Activated B cell treated with CpG ODN at 0.5 μM for 24 hours (primary cell): ENCODE results near the gene GRIA4. TPM values are rescaled to one million over a fixed set of nuclear protein-coding genes. Genes with fewer than 3 reads are reported as not detected.
"Not testable (repeated sequence)": the region's sequence is repeated elsewhere in the genome, so short reads cannot be mapped to it uniquely, and the experiment has no call there.

Source experiments
- ATAC-seq: fragments of 200-7000 bp; cut with Tn5 transposase; one replicate; pipeline ENCODE4 v1.10.0; 2021; ENCODE audit warnings: low read depth, mild to moderate bottlenecking, moderate library complexity
- CTCF ChIA-PET: fragments of 350-600 bp; sonication (Branson Sonifier 250); formaldehyde crosslinking; loops from one replicate; lab custom pipeline; 2021; ENCODE audit warnings: antibody characterized with exemption; lab: Charles Lee
- POLR2A ChIA-PET: fragments of 350-600 bp; sonication (Branson Sonifier 250); formaldehyde crosslinking; loops from one replicate; lab custom pipeline; 2021; ENCODE audit warnings: antibody characterized with exemption; lab: Charles Lee
- DNase-seq: peaks from one replicate; pipeline ENCODE4 v3.0.0; 2022
- H3K27ac Mint-ChIP-seq: one replicate; pipeline ENCODE4 v1.8.0; 2020; ENCODE audit warnings: mixed read lengths
- H3K27me3 Mint-ChIP-seq: one replicate; pipeline ENCODE4 v1.8.0; 2021; ENCODE audit warnings: mixed read lengths
- H3K36me3 Mint-ChIP-seq: one replicate; pipeline ENCODE4 v1.8.0; 2021; ENCODE audit warnings: low read depth, mixed read lengths
- H3K4me1 Mint-ChIP-seq: one replicate; pipeline ENCODE4 v1.8.0; 2021; ENCODE audit warnings: mixed read lengths
- H3K4me3 Mint-ChIP-seq: one replicate; pipeline ENCODE4 v1.8.0; 2020; ENCODE audit warnings: mild to moderate bottlenecking, mixed read lengths
- H3K9me3 Mint-ChIP-seq: one replicate; pipeline ENCODE4 v1.8.0; 2020; ENCODE audit warnings: mixed read lengths
- CTCF ChIP-seq: fragments of 200-600 bp; IDR thresholded peaks from one replicate; pipeline ENCODE4 v1.8.0; 2022; ENCODE audit warnings: antibody characterized with exemption, mild to moderate bottlenecking
- intact Hi-C: fragments of 100-400 bp; cut with micrococcal nuclease; formaldehyde crosslinking; loops from one replicate; pipeline ENCODE4 v1.15.1; 2024
- total RNA-seq: library from RNA; stranded (reverse); gene quantifications from 2 replicates; pipeline ENCODE4 v1.2.3, GENCODE V29; 2022

The GRIA4 gene
- total RNA-seq, 1 donor from 2014 or later: not detected

GRCh38 chr11:105863523-105863922 is 253.7 kb downstream of the GRIA4 start:
- intact Hi-C loops: loop anchor here (2.0 to 5.0 kb wide), 2 partner anchors 1333 to 1936 kb away; no protein-coding TSS in a partner anchor

GRCh38 chr11:105867742-105868141 is 257.9 kb downstream of the GRIA4 start:
- ChIA-PET CTCF (no interaction called here), POLR2A (no interaction called here)
- Mint-ChIP-seq H3K4me1 (no peaks in the 10 kb centered on the region), H3K36me3 (no peaks in the 10 kb centered on the region), H3K27me3 (peaks cover 1% of the 10 kb centered on the region), H3K27ac (no peak overlapping the region), H3K9me3 (no peaks in the 10 kb centered on the region), H3K4me3 (no peak overlapping the region)
- intact Hi-C loops: no loop called here
- ATAC-seq: no peak
- no peak for TF ChIP-seq CTCF
- no peak for DNase-seq

More at GRCh38 chr11:105863523-105863922, 253.7 kb downstream of the GRIA4 start:
- H3K4me3 Mint-ChIP-seq: no peak overlapping the region
- H3K36me3 Mint-ChIP-seq: no peaks in the 10 kb centered on the region
- no peaks in the 10 kb centered on the region for H3K4me1 Mint-ChIP-seq
- no peak for DNase-seq
- ATAC-seq: no peak
- ChIA-PET POLR2A (no interaction called here), CTCF (interaction anchor here (0.9 to 2.4 kb wide), 6 partner anchors 11 to 1609 kb away, joined by 3 to 9 read pairs (median 6); no protein-coding TSS in a partner anchor)
- H3K9me3 Mint-ChIP-seq: no peaks in the 10 kb centered on the region
- peaks cover 1% of the 10 kb centered on the region for H3K27me3 Mint-ChIP-seq
- no peak for TF ChIP-seq CTCF
- H3K27ac Mint-ChIP-seq: no peak overlapping the region

GRCh38 chr11:105868762-105869285 is 259.0 kb downstream of the GRIA4 start:
- ATAC-seq (no peak), DNase-seq (no peak)
- no peaks in the 10 kb centered on the region for H3K9me3 Mint-ChIP-seq
- intact Hi-C loops: no loop called here
- H3K4me3 Mint-ChIP-seq: no peak overlapping the region
- ChIA-PET POLR2A (no interaction called here), CTCF (no interaction called here)
- H3K27ac Mint-ChIP-seq: no peak overlapping the region
- peaks cover 1% of the 10 kb centered on the region for H3K27me3 Mint-ChIP-seq
- no peaks in the 10 kb centered on the region for H3K4me1 Mint-ChIP-seq
- TF ChIP-seq CTCF: no peak
- no peaks in the 10 kb centered on the region for H3K36me3 Mint-ChIP-seq

GRCh38 chr11:105870516-105871113 is 260.7 kb downstream of the GRIA4 start:
- POLR2A ChIA-PET: no interaction called here
- no peaks in the 10 kb centered on the region for H3K4me1 Mint-ChIP-seq
- H3K4me3 Mint-ChIP-seq: no peak overlapping the region
- H3K27ac Mint-ChIP-seq: no peak overlapping the region
- no peak for ATAC-seq
- H3K27me3 Mint-ChIP-seq: peaks cover 1% of the 10 kb centered on the region
- H3K36me3 Mint-ChIP-seq: no peaks in the 10 kb centered on the region
- H3K9me3 Mint-ChIP-seq: no peaks in the 10 kb centered on the region
- DNase-seq: no peak
- CTCF ChIA-PET: no interaction called here
- TF ChIP-seq CTCF: no peak
- intact Hi-C loops: no loop called here

- DNase-seq: no peak
- ChIA-PET POLR2A (no interaction called here), CTCF (no interaction called here)
- TF ChIP-seq CTCF: no peak
- no peaks in the 10 kb centered on the region for H3K4me1 Mint-ChIP-seq
- no peak overlapping the region for H3K4me3 Mint-ChIP-seq
- no peaks in the 10 kb centered on the region for H3K36me3 Mint-ChIP-seq
- intact Hi-C loops: no loop called here
- no peaks in the 10 kb centered on the region for H3K9me3 Mint-ChIP-seq
- no peak overlapping the region for H3K27ac Mint-ChIP-seq
- peaks cover 3% of the 10 kb centered on the region for H3K27me3 Mint-ChIP-seq
- no peak for ATAC-seq
Measured at GRCh38 chr11:105878510-105878909, 268.6 kb downstream of the GRIA4 start.

- POLR2A ChIA-PET, H3K4me1 Mint-ChIP-seq, H3K27ac Mint-ChIP-seq: not testable (repeated sequence)
Measured at GRCh38 chr11:105878927-105879326, 269.1 kb downstream of the GRIA4 start.

More at GRCh38 chr11:105878927-105879326, 269.1 kb downstream of the GRIA4 start:
- CTCF ChIA-PET, H3K9me3 Mint-ChIP-seq, DNase-seq, ATAC-seq, H3K4me3 Mint-ChIP-seq, H3K36me3 Mint-ChIP-seq, H3K27me3 Mint-ChIP-seq, intact Hi-C loops: not testable (repeated sequence)
